ENCODE data around the gene TRIM46.
A peak's percentile ranks its signal among the peaks of the same experiment; 100 is the strongest.

Gene TRIM46

GRCh38 chr1:155174324-155175280 lies 953 bp downstream of the TRIM46 start:
- DNase-seq, result peak; percentile 29

DNA sequence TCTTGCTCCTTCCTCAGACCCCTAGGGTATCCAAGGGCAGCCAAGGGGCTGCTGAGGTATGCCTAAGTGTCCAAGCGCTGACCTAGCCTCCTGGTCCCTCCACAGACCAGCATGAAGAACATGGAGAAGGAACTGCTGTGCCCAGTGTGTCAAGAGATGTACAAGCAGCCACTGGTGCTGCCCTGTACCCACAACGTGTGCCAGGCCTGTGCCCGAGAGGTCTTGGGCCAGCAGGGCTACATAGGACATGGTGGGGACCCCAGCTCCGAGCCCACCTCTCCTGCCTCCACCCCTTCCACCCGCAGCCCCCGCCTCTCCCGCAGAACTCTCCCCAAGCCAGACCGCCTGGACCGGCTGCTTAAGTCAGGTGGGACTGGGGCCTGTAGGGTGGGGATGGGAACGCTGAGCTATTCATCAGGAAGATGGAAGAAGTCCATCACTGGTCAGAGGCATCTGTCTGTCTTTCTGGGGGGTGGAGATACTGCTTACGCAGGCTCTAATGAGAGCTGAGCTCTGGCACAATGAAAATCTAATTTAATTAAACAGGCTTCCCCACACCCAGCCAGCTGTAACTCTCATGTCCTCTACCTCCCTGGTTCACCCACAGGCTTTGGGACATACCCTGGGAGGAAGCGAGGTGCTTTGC lies 1.8 kb downstream of the TRIM46 start:
- no peak for DNase-seq

GRCh38 chr1:155175927-155176371 lies 2.3 kb downstream of the TRIM46 start:
- no peak for DNase-seq

DNA sequence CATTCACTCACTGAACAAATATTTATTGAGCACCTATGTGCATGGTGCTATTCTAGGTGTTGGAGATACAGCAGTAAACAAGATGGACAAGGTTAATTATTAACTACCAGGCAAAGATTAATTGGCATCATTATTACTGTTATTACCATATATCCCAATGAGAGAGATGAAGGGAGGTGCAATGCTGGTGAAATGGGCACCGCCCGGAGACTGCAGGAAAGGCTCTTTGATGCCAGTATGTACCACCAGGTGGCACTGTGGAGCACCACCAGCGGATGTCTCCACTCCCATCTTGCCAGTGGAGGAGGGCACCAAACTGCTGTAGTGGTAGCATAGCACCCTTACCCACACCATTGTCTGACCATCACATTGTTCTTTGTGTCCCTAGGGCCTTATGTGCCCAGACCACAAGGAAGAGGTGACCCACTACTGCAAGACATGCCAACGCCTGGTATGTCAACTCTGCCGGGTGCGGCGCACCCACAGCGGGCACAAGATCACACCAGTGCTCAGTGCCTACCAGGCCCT lies 3.0 kb downstream of the TRIM46 start:
- peak; percentile 57 for DNase-seq

DNA sequence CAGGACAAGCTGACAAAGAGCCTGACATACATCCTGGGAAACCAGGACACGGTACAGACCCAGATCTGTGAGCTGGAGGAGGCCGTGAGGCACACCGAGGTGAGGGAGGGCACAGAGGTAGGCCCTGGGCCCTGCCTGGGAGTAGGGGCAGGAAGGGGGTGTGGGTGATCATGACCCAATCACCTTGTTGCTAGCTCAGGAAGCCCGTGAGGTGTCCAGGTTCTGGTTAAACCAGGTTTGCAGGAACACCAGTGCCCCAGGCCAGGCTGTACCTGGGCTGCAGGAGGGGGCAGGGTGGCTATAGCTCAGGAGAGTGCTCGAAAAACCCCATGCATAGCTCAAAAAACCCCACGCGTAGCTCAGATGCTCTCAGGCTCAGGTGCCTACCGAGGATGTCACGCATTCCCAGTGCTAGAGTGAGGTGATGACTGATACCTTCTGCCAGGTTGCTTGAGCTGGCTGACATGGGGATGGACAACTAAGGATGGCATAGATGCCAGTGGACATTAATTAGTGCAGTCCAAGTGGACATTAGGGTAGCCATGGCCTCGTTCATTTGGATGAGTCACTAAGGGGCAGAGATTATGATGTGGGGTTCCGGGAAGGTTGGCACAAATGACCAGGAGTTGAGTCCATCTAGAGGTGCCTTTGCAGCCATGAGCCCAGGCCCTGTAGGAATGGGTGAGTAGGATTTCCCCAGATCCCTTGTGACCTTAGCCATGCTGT lies 3.7 kb downstream of the TRIM46 start:
- no peak for DNase-seq

GRCh38 chr1:155177918-155178281 lies 4.3 kb downstream of the TRIM46 start:
- DNase-seq, result no peak

DNA sequence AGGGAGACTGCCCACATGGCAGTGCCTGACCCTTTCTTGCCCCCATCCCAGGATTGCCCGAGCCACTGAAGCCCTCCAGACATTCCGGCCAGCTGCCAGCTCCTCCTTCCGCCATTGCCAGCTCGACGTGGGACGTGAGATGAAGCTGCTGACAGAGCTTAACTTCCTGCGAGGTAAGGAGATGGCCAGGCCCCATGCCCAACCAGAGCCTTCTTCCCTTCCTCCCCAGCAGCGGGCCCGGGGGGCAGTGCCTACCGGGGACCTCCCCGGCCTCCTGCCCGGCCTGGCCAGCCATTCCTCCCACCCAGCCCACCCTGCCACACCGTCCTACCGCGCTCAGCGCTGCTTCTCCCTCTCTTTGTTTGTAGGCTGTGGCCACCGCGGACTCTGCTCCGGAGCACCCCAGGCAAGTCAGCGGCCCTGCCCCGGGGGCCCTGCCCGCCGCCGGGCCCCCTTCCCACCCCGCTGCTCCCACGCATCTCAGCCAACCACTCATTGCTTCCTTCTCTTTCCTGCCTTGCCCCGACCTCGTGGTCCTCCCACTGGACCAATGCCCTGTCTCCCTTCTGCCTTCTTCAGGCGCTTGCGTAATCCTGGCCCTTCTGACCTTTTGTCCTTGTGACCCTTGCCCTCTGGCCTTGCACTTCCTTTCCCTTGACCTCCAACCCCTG lies 4.9 kb downstream of the TRIM46 start:
- DNase-seq, result no peak

DNA sequence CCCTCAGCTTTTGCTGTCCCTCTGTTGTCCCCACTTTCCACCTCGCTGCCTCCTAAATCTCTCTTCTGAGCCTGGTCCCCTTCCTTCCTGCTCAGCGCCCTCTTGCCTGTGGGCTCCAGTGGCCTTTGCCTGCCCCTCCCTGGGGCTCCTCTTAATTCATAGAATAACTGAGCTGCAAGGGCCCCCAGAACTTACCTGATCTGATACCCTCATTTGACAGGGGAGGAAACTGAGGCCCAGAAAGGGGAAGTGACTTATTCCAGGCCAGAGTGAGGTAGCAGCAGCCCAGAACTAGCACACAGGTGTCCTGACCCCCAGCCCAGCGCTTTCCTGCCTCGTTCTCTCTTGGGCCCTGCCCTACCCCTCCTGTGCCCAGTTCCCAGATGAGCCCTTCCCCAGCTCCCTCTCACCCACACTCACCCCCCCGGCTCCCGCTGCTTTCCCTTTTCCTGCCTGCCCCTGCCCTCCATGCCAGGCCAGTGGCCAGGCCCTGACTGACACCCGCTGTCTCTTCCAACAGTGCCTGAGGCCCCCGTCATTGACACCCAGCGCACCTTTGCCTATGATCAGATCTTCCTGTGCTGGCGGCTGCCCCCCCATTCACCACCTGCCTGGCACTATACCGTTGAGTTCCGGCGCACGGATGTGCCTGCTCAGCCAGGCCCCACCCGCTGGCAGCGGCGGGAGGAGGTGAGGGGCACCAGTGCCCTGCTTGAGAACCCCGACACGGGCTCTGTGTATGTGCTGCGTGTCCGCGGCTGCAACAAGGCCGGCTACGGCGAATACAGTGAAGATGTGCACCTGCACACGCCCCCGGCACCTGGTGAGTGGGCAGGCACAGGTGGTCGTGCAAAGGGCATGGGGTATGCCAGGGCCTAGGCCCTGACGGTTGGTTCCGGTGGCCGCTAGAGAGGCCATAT lies 5.7 kb downstream of the TRIM46 start:
- DNase-seq, result no peak

DNA sequence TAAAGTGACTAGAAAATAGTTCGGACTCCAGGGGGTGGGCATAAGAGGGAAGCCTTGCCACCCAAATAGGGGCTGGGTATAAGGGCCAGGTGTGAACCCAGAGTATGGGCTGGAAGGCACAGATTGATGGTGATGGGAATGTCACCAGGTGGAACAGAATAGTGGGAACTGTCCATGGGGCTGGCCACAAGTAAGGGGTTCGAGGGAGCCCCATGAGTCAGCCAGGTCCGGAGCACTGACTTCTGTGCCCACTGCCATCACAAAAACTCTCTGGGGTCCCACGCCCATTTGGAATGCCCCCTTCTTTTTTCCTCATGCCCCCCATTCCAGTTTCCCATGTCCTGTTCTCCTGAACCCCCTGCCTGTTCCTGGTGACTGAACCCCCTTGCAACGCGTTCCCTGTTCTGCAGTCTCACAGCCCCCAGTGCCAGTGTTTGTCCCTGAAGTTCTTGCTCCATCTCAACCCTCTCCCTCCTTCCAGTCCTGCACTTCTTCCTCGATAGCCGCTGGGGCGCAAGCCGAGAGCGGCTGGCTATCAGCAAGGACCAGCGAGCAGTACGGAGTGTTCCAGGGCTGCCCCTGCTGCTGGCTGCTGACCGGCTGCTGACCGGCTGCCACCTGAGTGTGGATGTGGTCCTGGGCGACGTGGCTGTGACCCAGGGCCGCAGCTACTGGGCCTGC lies 7.9 kb downstream of the TRIM46 start:
- no peak for DNase-seq

- DNase-seq, result no peak
Observed at GRCh38 chr1:155182052-155182550, 8.5 kb downstream of the TRIM46 start.

DNA sequence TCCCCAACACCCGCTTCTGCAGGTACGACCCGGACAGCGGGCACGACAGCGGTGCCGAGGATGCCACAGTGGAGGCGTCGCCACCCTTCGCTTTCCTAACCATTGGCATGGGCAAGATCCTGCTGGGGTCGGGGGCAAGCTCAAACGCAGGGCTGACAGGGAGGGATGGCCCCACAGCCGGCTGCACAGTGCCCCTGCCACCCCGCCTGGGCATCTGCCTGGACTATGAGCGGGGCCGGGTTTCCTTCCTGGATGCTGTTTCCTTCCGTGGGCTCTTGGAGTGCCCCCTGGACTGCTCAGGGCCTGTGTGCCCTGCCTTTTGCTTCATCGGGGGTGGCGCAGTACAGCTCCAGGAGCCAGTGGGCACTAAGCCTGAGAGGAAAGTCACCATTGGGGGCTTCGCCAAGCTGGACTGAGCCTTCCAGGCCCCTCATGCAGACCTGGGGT lies 10.1 kb downstream of the TRIM46 start:
- no peak for DNase-seq

GRCh38 chr1:155184351-155184811 lies 10.7 kb downstream of the TRIM46 start:
- DNase-seq, result no peak

DNA sequence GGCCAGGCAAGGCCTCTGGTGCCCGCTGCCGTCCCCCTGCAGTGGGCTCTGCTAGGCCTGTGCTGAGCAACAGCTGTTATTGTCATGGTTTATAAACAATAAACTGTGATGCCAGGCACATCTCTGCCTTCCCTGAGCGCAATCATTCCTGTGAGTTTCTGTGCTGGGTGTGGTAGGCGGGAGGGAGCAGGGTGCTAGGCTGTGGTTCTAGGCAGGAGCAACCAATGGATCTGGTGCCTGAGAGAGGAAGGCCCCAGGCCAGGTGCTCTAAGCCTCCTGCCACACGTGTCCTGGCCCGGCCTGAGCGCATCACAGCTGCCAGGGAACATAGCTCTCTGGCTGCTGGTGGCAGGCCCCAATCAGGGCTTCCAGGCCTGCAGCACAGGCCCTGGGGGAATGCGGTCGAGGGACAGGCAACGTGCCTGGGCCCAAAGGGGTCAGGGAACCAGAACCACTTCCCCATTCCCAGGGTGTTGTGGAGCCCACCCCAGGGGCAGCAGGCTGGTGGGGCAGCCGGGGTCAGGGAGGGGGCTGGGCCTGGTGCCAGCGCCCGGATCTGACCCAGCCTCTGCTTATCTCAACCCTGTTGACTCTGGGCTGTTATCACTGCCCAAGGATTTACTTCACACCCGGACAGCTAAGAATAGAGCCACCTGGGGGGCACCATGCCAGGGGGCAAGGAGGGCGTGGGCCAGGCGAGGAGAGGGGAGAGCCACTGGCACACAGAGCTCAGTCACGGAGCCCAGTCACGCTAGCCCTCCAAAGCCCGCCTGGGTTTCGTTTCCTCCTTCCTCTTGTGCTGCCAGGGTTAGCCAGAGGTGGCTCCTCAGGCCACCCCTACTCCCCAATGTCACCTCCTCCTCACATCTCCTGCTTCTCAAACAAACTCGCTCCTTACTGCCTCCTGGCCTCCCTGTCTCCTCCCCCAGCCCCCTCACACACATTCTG lies 11.5 kb downstream of the TRIM46 start:
- no peak for DNase-seq

DNA sequence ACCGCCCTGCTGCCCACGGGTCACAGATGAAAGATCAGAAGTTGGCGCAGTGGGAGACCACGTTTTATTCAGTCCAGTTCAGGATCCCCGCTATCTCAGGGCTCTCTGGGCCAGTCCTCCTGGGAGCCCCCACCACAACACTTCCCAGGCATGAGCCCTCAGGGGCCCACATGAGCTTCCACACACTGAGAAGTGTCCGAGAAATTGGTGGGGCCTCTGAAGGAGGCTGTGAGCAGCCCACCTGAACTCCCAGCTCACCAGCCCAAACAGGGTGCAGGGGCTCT lies 12.1 kb downstream of the TRIM46 start:
- no peak for DNase-seq

GRCh38 chr1:155186067-155186793 lies 12.6 kb downstream of the TRIM46 start:
- DNase-seq, result no peak

- no peak for DNase-seq
Observed at GRCh38 chr1:155186794-155187455, 13.3 kb downstream of the TRIM46 start.

- DNase-seq, result no peak
Observed at GRCh38 chr1:155187456-155187891, 13.8 kb downstream of the TRIM46 start.

DNA sequence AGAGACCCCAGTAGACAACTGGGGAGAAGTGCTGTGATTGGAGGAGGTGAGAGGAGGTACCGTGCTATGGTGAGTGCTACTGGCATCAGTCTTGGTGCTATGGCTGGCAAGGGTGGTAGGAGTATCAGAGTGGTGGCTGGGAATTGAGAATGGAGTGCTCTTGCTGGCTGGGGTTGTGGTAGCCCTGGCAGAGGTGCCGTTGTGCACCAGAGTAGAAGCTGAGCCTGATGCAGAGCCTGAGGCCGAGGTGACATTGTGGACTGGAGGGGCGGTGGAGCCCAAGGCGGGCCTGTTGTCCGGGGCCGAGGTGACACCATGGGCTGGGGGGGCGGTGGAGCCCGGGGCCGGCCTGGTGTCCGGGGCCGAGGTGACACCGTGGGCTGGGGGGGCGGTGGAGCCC lies 14.6 kb downstream of the TRIM46 start:
- no peak for DNase-seq

Measured in NK-92 treated with Interleukin-12 subunit alpha and Interleukin-12 subunit beta, amount 100 ng/mL, for 24 hours (cell line).